ENCODE data around the gene ARID1B.

- TF ChIP-seq CTCF (IDR thresholded peaks at IDR 0.05 in 8 of 11, conservative IDR thresholded peaks at IDR 0.05 in 3 of 11) (no peak), POLR2A (IDR thresholded peaks at IDR 0.05) (no peak), POLR2AphosphoS5 (IDR thresholded peaks at IDR 0.05) (no peak)
Measured at GRCh38 chr6:157079771-157080170, 302.6 kb downstream of the ARID1B start.
